Keratinocyte (primary cell): ENCODE data around the gene RIMS1. TPM values are rescaled to one million over a fixed set of nuclear protein-coding genes. Genes with fewer than 3 reads are reported as not detected.

Experiments
- DNase-seq: peaks from one replicate; pipeline ENCODE4 v3.0.0-alpha.2; 2011; ENCODE audit warnings: low read depth, missing footprints, low spot score
- FAIRE-seq: peaks from 2 replicates; lab custom pipeline; 2011; peaks lifted over from hg19 to GRCh38; lab: Jason Lieb, UNC
- H2AFZ ChIP-seq: 2 replicates; pipeline ENCODE4 v1.6.0; 2012; ENCODE audit warnings: low read length, control low read depth, inconsistent platforms; ENCODE audit not compliant: control insufficient read depth
- H3K27ac ChIP-seq: 2 replicates; pipeline ENCODE4 v1.5.1; 2011; ENCODE audit warnings: low read length; ENCODE audit not compliant: control insufficient read depth, insufficient read depth
- H3K27me3 ChIP-seq: 3 replicates; pipeline ENCODE4 v1.6.0; 2011; ENCODE audit warnings: low read length; ENCODE audit not compliant: control insufficient read depth, insufficient read depth; ENCODE audit errors: extremely low read depth
- H3K36me3 ChIP-seq, 2 experiments: 2 replicates in 1 of 2; 3 replicates in 1 of 2; pipeline ENCODE4 v1.5.1; 2011; ENCODE audit warnings: low read length in 2 of 2, mild to moderate bottlenecking in 1 of 2; ENCODE audit not compliant: control insufficient read depth in 2 of 2, insufficient read depth in 2 of 2; ENCODE audit errors: extremely low read depth in 1 of 2
- H3K4me1 ChIP-seq: 3 replicates; pipeline ENCODE4 v1.5.1; 2011; ENCODE audit warnings: low read length; ENCODE audit not compliant: control insufficient read depth, insufficient read depth; ENCODE audit errors: extremely low read depth
- H3K4me2 ChIP-seq: 3 replicates; pipeline ENCODE4 v1.6.0; 2011; ENCODE audit warnings: low read depth, low read length; ENCODE audit not compliant: control insufficient read depth, insufficient read depth; ENCODE audit errors: extremely low read depth
- H3K4me3 ChIP-seq, 3 experiments: fragments of 200-600 bp in 1 of 3; sonication (generic) in 1 of 3; 2 replicates in 2 of 3; 3 replicates in 1 of 3; pipeline ENCODE4 v1.5.1; 2011 to 2016; ENCODE audit warnings: low read length in 3 of 3, mild to moderate bottlenecking in 3 of 3, control low read depth in 2 of 3, inconsistent platforms in 1 of 3, low read depth in 1 of 3, mixed read lengths in 1 of 3, mixed run types in 1 of 3, moderate library complexity in 1 of 3; ENCODE audit not compliant: control insufficient read depth in 2 of 3, insufficient read depth in 2 of 3; ENCODE audit errors: extremely low read depth in 1 of 3
- H3K79me2 ChIP-seq: 2 replicates; pipeline ENCODE4 v1.6.0; 2012; ENCODE audit warnings: low read length; ENCODE audit not compliant: control insufficient read depth, insufficient read depth
- H3K9ac ChIP-seq: 3 replicates; pipeline ENCODE4 v1.6.0; 2011; ENCODE audit warnings: low read length; ENCODE audit not compliant: control insufficient read depth, insufficient read depth; ENCODE audit errors: extremely low read depth
- H3K9me1 ChIP-seq: 3 replicates; pipeline ENCODE4 v1.6.0; 2011; ENCODE audit warnings: low read length; ENCODE audit not compliant: control insufficient read depth, insufficient read depth; ENCODE audit errors: extremely low read depth
- H3K9me3 ChIP-seq: 2 replicates; pipeline ENCODE4 v1.5.1; 2012; ENCODE audit warnings: low read depth, low read length; ENCODE audit not compliant: control insufficient read depth
- H4K20me1 ChIP-seq: 3 replicates; pipeline ENCODE4 v1.6.0; 2011; ENCODE audit warnings: low read length; ENCODE audit not compliant: control insufficient read depth, insufficient read depth; ENCODE audit errors: extremely low read depth
- EZH2 ChIP-seq: IDR thresholded peaks from one replicate; pipeline ENCODE4 v1.6.1; 2012; ENCODE audit warnings: inconsistent platforms, mild to moderate bottlenecking, low read length, moderate library complexity
- dilution Hi-C: fragments of 300-500 bp; cut with MboI; formaldehyde crosslinking; loops from one replicate; pipeline ENCODE4 v1.7.0; 2020; ENCODE audit warnings: low sequenced_read_pairs; ENCODE audit not compliant: extremely low pct_ligation_motif_present
- polyA plus RNA-seq, 5 experiments: library from polyadenylated mRNA; depleted of rRNA in 3 of 5; stranded (reverse) in 3 of 5; stranded (forward) in 1 of 5; unstranded in 1 of 5; fragments of >200 nt; gene quantifications; 1 replicate in 1 of 5; 2 replicates in 3 of 5; 3 replicates in 1 of 5; pipeline versions ENCODE4 v1.2.1 to v1.2.3, GENCODE V29; 2011 to 2012; ENCODE audit warnings: missing spikeins in 2 of 5, low read depth in 1 of 5, low replicate concordance in 1 of 5
- TF ChIP-seq, protein P1 (sequence below), 3 experiments: IDR thresholded peaks in 1 of 3; conservative IDR thresholded peaks in 1 of 3; optimal IDR thresholded peaks in 1 of 3; 2 replicates in 2 of 3; 3 replicates in 1 of 3; pipeline versions ENCODE3 to v1.5.1; 2011; ENCODE audit warnings: low read length in 3 of 3, mild to moderate bottlenecking in 3 of 3, moderate library complexity in 2 of 3, control low read depth in 1 of 3, inconsistent platforms in 1 of 3; ENCODE audit not compliant: insufficient read depth in 2 of 3; ENCODE audit errors: extremely low read depth in 1 of 3

RIMS1 gene
- polyA plus RNA-seq, 1 donor (not counting 4 experiments of a cell fraction or from before 2014, with no cell fraction given), result not detected

DNA sequence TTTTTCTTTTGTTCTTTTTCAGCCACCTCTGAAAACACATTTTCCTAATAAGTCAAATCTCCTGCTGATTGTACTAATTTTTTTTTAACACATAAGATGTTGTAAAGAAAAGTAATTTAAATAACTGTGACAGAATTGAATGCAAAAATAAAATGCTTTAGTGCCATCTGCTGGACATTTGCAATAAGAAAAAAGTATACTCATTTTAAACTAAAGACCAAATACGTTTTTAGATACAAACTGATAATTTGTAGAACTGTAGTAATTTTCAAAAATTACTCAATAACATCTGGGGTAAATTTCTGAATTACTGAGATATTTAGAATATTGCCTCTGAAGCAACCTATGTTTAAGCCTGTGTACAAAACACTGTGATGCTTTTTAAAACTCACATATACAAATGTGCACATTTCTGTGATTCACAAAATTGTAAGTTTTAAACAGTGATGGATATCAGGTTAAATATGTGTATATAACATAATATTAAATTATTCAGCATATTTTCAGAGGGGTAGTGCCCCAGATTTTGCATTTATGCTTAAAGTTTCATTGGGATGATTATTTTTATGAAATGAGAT, 198.7 kb downstream of the RIMS1 start:
- H3K27ac ChIP-seq, result no peak overlapping the region
- H3K27me3 ChIP-seq, result no peaks in the 10 kb centered on the region
- no peaks in the 10 kb centered on the region for H3K4me1 ChIP-seq
- H3K9me3 ChIP-seq, result no peaks in the 10 kb centered on the region
- H3K4me2 ChIP-seq, result no peak overlapping the region
- DNase-seq, result no peak
- no peak for FAIRE-seq
- no peaks in the 10 kb centered on the region for H3K79me2 ChIP-seq
- dilution Hi-C loops, result no loop called here
- no peaks in the 10 kb centered on the region for H3K9me1 ChIP-seq
- H3K4me3 ChIP-seq, result no peak overlapping the region
- H2AFZ ChIP-seq, result no peak overlapping the region
- no peaks in the 10 kb centered on the region for H3K36me3 ChIP-seq
- no peaks in the 10 kb centered on the region for H4K20me1 ChIP-seq
- TF ChIP-seq, protein P1, sequence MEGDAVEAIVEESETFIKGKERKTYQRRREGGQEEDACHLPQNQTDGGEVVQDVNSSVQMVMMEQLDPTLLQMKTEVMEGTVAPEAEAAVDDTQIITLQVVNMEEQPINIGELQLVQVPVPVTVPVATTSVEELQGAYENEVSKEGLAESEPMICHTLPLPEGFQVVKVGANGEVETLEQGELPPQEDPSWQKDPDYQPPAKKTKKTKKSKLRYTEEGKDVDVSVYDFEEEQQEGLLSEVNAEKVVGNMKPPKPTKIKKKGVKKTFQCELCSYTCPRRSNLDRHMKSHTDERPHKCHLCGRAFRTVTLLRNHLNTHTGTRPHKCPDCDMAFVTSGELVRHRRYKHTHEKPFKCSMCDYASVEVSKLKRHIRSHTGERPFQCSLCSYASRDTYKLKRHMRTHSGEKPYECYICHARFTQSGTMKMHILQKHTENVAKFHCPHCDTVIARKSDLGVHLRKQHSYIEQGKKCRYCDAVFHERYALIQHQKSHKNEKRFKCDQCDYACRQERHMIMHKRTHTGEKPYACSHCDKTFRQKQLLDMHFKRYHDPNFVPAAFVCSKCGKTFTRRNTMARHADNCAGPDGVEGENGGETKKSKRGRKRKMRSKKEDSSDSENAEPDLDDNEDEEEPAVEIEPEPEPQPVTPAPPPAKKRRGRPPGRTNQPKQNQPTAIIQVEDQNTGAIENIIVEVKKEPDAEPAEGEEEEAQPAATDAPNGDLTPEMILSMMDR (optimal IDR thresholded peaks at IDR 0.05 in 1 of 3, IDR thresholded peaks at IDR 0.05 in 1 of 3, conservative IDR thresholded peaks at IDR 0.05 in 1 of 3; ENCODE audit: extremely low read depth in 1 of 3, insufficient read depth in 2 of 3, low read length in 3 of 3), result no peak
- no peak for TF ChIP-seq EZH2
- no peak overlapping the region for H3K9ac ChIP-seq

DNA sequence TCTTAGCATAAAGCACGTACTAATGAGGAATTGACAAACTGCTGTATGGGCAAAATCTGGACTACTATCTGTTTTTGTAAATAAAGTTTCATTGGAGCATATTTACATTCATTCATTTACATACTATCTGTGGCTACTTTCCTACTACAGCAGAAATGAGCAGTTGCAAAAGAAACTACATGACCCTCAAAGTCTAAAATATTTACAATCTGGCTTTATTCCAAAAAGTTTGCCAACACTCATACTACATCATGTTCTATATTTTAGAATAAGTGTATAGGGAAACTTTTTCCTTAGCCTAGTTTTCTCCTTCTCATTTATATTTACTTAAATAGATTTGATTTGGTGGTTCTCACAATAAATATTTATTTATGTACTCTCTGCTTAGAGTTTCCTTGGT, 208.2 kb downstream of the RIMS1 start:
- H3K9me3 ChIP-seq, result no peaks in the 10 kb centered on the region
- H3K36me3 ChIP-seq, result no peaks in the 10 kb centered on the region
- no peaks in the 10 kb centered on the region for H3K4me1 ChIP-seq
- H2AFZ ChIP-seq, result no peak overlapping the region
- H3K27me3 ChIP-seq, result no peaks in the 10 kb centered on the region
- no peak overlapping the region for H3K9ac ChIP-seq
- no peaks in the 10 kb centered on the region for H3K79me2 ChIP-seq
- TF ChIP-seq, protein P1 (optimal IDR thresholded peaks at IDR 0.05 in 1 of 3, IDR thresholded peaks at IDR 0.05 in 1 of 3, conservative IDR thresholded peaks at IDR 0.05 in 1 of 3; ENCODE audit: extremely low read depth in 1 of 3, insufficient read depth in 2 of 3, low read length in 3 of 3), result no peak
- TF ChIP-seq EZH2, result no peak
- no peak overlapping the region for H3K27ac ChIP-seq
- dilution Hi-C loops, result no loop called here
- no peaks in the 10 kb centered on the region for H3K9me1 ChIP-seq
- DNase-seq (no peak), FAIRE-seq (no peak)
- H3K4me3 ChIP-seq, result no peak overlapping the region
- no peak overlapping the region for H3K4me2 ChIP-seq
- H4K20me1 ChIP-seq, result no peaks in the 10 kb centered on the region
